ENCODE data around the gene POFUT1.
A peak's percentile ranks its signal among the peaks of the same experiment; 100 is the strongest.

DNA sequence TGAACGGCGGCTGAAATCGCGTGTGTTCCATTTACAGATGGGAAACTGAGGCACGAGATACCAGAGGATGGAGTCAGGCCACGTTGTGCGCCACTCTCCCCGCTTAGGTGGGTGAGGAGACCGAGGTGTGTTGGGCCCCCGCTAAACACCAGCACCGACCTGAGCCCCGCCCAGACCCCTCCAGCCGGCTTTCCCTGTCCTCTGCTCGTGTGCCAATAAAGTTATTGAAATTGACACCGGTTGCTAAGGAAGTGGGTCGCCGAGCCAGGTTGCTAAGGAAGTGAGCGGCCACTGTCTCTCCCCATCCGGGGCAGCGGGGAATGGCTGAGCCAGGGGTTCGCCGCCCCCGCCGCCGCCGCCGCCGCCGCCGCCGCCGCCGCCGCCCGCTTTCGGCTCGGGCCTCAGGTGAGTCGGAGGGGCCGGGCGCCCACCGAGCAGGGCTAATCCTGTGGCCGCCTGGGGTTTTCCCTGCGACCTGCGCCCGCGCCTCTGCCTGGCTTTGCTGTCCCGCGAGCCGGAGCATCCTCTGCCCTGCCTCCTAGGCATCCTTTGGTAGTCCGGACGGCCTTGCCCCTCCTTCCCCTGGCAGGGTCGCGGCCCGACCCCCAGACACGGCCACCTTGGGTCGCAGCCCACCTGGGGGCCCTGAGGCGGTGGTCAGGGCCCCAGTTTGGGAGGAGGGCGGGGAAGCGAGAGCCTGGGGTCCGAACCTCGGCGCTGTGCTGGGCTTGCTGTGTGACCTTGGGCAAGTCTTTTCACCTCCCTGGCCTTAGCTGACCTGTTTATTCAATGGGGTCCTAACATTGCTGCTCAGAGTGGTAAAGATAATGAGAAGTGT is 69.9 kb downstream of the POFUT1 start, which contains the start of gene KIF3B:
- TF ChIP-seq ZNF211 (tag by site-specific recombination; IDR thresholded peaks at IDR 0.05; ENCODE audit: low read depth): no peak
- TF ChIP-seq ZNF121 (tag by site-specific recombination; IDR thresholded peaks at IDR 0.05): no peak
- TF ChIP-seq, protein P1, sequence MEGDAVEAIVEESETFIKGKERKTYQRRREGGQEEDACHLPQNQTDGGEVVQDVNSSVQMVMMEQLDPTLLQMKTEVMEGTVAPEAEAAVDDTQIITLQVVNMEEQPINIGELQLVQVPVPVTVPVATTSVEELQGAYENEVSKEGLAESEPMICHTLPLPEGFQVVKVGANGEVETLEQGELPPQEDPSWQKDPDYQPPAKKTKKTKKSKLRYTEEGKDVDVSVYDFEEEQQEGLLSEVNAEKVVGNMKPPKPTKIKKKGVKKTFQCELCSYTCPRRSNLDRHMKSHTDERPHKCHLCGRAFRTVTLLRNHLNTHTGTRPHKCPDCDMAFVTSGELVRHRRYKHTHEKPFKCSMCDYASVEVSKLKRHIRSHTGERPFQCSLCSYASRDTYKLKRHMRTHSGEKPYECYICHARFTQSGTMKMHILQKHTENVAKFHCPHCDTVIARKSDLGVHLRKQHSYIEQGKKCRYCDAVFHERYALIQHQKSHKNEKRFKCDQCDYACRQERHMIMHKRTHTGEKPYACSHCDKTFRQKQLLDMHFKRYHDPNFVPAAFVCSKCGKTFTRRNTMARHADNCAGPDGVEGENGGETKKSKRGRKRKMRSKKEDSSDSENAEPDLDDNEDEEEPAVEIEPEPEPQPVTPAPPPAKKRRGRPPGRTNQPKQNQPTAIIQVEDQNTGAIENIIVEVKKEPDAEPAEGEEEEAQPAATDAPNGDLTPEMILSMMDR (tag by site-specific recombination; IDR thresholded peaks at IDR 0.05): no peak
- TF ChIP-seq, protein P2, sequence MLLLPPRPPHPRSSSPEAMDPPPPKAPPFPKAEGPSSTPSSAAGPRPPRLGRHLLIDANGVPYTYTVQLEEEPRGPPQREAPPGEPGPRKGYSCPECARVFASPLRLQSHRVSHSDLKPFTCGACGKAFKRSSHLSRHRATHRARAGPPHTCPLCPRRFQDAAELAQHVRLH (tag by site-specific recombination; IDR thresholded peaks at IDR 0.05): no peak
- TF ChIP-seq ZNF792 (tag by site-specific recombination; IDR thresholded peaks at IDR 0.05): no peak
- no peak for TF ChIP-seq HOXA7 (CRISPR knock-in tag; IDR thresholded peaks at IDR 0.05; ENCODE audit: borderline replicate concordance)
- TF ChIP-seq ZNF555 (tag by site-specific recombination; conservative IDR thresholded peaks at IDR 0.05): no peak
- no peak for TF ChIP-seq OSR2 (tag by site-specific recombination; IDR thresholded peaks at IDR 0.05)
- TF ChIP-seq ZNF24 (tag by site-specific recombination; IDR thresholded peaks at IDR 0.05): peak; percentile 49
- TF ChIP-seq PRDM1 (tag by site-specific recombination; IDR thresholded peaks at IDR 0.05): peak; percentile 36; the same call in 1 of the 2 replicates
- TF ChIP-seq, protein P3, sequence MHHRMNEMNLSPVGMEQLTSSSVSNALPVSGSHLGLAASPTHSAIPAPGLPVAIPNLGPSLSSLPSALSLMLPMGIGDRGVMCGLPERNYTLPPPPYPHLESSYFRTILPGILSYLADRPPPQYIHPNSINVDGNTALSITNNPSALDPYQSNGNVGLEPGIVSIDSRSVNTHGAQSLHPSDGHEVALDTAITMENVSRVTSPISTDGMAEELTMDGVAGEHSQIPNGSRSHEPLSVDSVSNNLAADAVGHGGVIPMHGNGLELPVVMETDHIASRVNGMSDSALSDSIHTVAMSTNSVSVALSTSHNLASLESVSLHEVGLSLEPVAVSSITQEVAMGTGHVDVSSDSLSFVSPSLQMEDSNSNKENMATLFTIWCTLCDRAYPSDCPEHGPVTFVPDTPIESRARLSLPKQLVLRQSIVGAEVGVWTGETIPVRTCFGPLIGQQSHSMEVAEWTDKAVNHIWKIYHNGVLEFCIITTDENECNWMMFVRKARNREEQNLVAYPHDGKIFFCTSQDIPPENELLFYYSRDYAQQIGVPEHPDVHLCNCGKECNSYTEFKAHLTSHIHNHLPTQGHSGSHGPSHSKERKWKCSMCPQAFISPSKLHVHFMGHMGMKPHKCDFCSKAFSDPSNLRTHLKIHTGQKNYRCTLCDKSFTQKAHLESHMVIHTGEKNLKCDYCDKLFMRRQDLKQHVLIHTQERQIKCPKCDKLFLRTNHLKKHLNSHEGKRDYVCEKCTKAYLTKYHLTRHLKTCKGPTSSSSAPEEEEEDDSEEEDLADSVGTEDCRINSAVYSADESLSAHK (tag by site-specific recombination; IDR thresholded peaks at IDR 0.05): no peak
- TF ChIP-seq ZBTB20 (tag by site-specific recombination; IDR thresholded peaks at IDR 0.05): no peak
- TF ChIP-seq, protein P4, sequence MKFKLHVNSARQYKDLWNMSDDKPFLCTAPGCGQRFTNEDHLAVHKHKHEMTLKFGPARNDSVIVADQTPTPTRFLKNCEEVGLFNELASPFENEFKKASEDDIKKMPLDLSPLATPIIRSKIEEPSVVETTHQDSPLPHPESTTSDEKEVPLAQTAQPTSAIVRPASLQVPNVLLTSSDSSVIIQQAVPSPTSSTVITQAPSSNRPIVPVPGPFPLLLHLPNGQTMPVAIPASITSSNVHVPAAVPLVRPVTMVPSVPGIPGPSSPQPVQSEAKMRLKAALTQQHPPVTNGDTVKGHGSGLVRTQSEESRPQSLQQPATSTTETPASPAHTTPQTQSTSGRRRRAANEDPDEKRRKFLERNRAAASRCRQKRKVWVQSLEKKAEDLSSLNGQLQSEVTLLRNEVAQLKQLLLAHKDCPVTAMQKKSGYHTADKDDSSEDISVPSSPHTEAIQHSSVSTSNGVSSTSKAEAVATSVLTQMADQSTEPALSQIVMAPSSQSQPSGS (tag by site-specific recombination; IDR thresholded peaks at IDR 0.05; ENCODE audit: low read depth): no peak
